ENCODE measurements around the gene ZNHIT6.

Gene ZNHIT6

DNA sequence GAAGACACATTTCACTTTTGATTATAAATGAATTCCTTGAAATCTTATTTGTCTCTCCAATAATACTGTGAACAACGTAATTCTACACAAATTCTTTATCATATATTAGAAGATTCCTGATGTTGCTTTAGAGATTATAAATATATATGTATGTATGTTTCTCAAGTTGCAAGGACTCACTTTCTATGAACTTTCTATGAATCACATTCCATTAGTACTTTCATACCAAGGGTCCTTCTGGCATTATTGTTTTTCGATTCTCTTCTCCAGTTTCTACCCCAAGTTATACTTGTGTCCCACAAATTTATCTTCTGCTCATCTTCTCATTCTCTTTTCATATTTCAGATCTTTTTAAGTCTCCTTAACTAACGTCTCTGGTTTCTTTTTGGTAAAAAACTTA, 55.9 kb downstream of the ZNHIT6 start:
- TF ChIP-seq EP300 (IDR thresholded peaks at IDR 0.05; ENCODE audit: borderline replicate concordance), result no peak
- TF ChIP-seq TEAD4 (IDR thresholded peaks at IDR 0.05), result no peak
- no peak for TF ChIP-seq TAF1 (IDR thresholded peaks at IDR 0.05; ENCODE audit: low read depth)
- no peak for TF ChIP-seq FOXM1 (IDR thresholded peaks at IDR 0.05; ENCODE audit: borderline replicate concordance, low read depth)
- TF ChIP-seq TCF12 (IDR thresholded peaks at IDR 0.05; ENCODE audit: low read depth), result no peak
- TF ChIP-seq YY1 (IDR thresholded peaks at IDR 0.05; ENCODE audit: low read depth), result no peak
- TF ChIP-seq, protein P1, sequence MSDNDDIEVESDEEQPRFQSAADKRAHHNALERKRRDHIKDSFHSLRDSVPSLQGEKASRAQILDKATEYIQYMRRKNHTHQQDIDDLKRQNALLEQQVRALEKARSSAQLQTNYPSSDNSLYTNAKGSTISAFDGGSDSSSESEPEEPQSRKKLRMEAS (IDR thresholded peaks at IDR 0.05), result no peak
- TF ChIP-seq, protein P2, sequence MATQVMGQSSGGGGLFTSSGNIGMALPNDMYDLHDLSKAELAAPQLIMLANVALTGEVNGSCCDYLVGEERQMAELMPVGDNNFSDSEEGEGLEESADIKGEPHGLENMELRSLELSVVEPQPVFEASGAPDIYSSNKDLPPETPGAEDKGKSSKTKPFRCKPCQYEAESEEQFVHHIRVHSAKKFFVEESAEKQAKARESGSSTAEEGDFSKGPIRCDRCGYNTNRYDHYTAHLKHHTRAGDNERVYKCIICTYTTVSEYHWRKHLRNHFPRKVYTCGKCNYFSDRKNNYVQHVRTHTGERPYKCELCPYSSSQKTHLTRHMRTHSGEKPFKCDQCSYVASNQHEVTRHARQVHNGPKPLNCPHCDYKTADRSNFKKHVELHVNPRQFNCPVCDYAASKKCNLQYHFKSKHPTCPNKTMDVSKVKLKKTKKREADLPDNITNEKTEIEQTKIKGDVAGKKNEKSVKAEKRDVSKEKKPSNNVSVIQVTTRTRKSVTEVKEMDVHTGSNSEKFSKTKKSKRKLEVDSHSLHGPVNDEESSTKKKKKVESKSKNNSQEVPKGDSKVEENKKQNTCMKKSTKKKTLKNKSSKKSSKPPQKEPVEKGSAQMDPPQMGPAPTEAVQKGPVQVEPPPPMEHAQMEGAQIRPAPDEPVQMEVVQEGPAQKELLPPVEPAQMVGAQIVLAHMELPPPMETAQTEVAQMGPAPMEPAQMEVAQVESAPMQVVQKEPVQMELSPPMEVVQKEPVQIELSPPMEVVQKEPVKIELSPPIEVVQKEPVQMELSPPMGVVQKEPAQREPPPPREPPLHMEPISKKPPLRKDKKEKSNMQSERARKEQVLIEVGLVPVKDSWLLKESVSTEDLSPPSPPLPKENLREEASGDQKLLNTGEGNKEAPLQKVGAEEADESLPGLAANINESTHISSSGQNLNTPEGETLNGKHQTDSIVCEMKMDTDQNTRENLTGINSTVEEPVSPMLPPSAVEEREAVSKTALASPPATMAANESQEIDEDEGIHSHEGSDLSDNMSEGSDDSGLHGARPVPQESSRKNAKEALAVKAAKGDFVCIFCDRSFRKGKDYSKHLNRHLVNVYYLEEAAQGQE (IDR thresholded peaks at IDR 0.05; ENCODE audit: low read depth), result no peak
- no peak for TF ChIP-seq CREB1 (IDR thresholded peaks at IDR 0.05; ENCODE audit: low read depth)
- TF ChIP-seq RAD21 (IDR thresholded peaks at IDR 0.05; ENCODE audit: low read depth), result no peak
- TF ChIP-seq CEBPB (IDR thresholded peaks at IDR 0.05), result no peak
- TF ChIP-seq ZBTB7A (IDR thresholded peaks at IDR 0.05; ENCODE audit: low read depth), result no peak
- TF ChIP-seq EGR1 (IDR thresholded peaks at IDR 0.05), result no peak
- no peak for TF ChIP-seq NFIC (IDR thresholded peaks at IDR 0.05)
- TF ChIP-seq, protein P3, sequence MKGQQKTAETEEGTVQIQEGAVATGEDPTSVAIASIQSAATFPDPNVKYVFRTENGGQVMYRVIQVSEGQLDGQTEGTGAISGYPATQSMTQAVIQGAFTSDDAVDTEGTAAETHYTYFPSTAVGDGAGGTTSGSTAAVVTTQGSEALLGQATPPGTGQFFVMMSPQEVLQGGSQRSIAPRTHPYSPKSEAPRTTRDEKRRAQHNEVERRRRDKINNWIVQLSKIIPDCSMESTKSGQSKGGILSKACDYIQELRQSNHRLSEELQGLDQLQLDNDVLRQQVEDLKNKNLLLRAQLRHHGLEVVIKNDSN (IDR thresholded peaks at IDR 0.05), result no peak

DNA sequence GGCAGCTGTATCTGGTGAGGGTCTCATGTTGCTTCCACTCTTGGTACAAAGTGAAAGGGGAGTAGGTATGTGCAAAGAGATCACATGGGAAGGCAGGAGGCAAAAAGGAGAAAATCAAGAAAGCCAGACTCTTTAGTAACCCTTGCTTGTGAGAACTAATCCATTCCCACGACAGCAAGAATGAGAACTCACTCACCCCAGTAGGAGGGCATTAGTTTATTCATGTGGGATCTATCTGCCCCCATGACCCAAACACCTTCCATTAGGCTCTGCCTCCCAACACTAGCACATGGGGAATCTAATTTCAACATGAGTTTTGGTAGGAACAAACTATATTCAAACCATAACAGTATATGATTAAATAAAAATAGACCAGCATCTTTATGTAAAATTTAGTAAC, 57.6 kb downstream of the ZNHIT6 start:
- TF ChIP-seq ZBTB7A (IDR thresholded peaks at IDR 0.05; ENCODE audit: low read depth) (no peak), CREB1 (IDR thresholded peaks at IDR 0.05; ENCODE audit: low read depth) (no peak), TEAD4 (IDR thresholded peaks at IDR 0.05) (no peak), EP300 (IDR thresholded peaks at IDR 0.05; ENCODE audit: borderline replicate concordance) (no peak), FOXM1 (IDR thresholded peaks at IDR 0.05; ENCODE audit: borderline replicate concordance, low read depth) (no peak), CEBPB (IDR thresholded peaks at IDR 0.05) (no peak), EGR1 (IDR thresholded peaks at IDR 0.05) (no peak), RAD21 (IDR thresholded peaks at IDR 0.05; ENCODE audit: low read depth) (no peak), NFIC (IDR thresholded peaks at IDR 0.05) (no peak), TCF12 (IDR thresholded peaks at IDR 0.05; ENCODE audit: low read depth) (no peak), YY1 (IDR thresholded peaks at IDR 0.05; ENCODE audit: low read depth) (no peak), TAF1 (IDR thresholded peaks at IDR 0.05; ENCODE audit: low read depth) (no peak)
- TF ChIP-seq, protein P1 (IDR thresholded peaks at IDR 0.05), result no peak
- TF ChIP-seq, protein P3 (IDR thresholded peaks at IDR 0.05), result no peak
- TF ChIP-seq, protein P2 (IDR thresholded peaks at IDR 0.05; ENCODE audit: low read depth), result no peak

DNA sequence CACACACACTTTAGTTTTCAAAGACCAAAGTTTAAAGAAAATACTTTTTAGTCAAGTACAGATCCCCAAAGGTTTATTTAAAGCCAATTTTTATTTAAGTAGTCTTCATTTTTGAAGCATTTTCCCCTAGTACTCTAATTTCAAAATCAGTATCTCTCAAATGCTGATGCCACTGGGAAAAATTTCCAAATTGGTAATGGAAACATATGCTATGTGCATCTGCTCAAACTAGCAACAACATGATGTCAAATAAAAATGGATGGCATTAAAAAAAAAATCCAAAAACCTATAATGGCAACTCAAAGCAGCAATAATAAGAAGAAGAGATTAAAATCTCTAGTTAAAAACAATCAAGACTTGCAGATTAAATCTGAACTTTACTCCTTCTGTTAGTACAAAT, 58.6 kb downstream of the ZNHIT6 start:
- TF ChIP-seq, protein P2 (IDR thresholded peaks at IDR 0.05; ENCODE audit: low read depth), result no peak
- no peak for TF ChIP-seq TAF1 (IDR thresholded peaks at IDR 0.05; ENCODE audit: low read depth)

DNA sequence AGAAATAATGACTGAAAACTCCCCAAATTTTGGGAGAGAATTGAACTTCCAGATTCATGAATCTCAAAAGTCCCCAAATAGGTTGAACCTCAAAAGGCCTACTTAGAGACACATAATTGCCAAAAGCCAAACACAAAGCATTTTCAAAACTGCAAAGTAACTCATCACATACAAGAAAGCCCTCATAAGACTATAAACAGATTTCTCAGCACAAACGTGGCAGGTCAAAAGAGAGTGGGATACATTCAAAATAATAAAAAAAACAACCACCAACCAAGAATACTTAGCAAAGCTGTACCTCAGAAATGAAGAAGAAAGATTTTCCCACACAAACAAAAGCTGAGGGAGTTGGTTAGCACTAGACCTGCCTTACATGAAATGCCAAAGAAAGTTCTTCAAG, 69.8 kb downstream of the ZNHIT6 start:
- TF ChIP-seq, protein P2 (IDR thresholded peaks at IDR 0.05; ENCODE audit: low read depth), result no peak
- TF ChIP-seq CEBPB (IDR thresholded peaks at IDR 0.05) (no peak), YY1 (IDR thresholded peaks at IDR 0.05; ENCODE audit: low read depth) (no peak), RAD21 (IDR thresholded peaks at IDR 0.05; ENCODE audit: low read depth) (no peak), EGR1 (IDR thresholded peaks at IDR 0.05) (no peak), TCF12 (IDR thresholded peaks at IDR 0.05; ENCODE audit: low read depth) (no peak), CREB1 (IDR thresholded peaks at IDR 0.05; ENCODE audit: low read depth) (no peak), EP300 (IDR thresholded peaks at IDR 0.05; ENCODE audit: borderline replicate concordance) (no peak), TEAD4 (IDR thresholded peaks at IDR 0.05) (no peak), NFIC (IDR thresholded peaks at IDR 0.05) (no peak), ZBTB7A (IDR thresholded peaks at IDR 0.05; ENCODE audit: low read depth) (no peak)
- TF ChIP-seq, protein P3 (IDR thresholded peaks at IDR 0.05), result no peak
- TF ChIP-seq, protein P1 (IDR thresholded peaks at IDR 0.05), result no peak

All from Ishikawa (cell line).